ENCODE measurements around the gene MAP3K1. TPM values are rescaled to one million over a fixed set of nuclear protein-coding genes. Genes with fewer than 3 reads are reported as not detected.

Gene MAP3K1
- total and polyA plus RNA-seq, 11 donors = 2.1 to 19.5 (median 6.8) TPM

DNA sequence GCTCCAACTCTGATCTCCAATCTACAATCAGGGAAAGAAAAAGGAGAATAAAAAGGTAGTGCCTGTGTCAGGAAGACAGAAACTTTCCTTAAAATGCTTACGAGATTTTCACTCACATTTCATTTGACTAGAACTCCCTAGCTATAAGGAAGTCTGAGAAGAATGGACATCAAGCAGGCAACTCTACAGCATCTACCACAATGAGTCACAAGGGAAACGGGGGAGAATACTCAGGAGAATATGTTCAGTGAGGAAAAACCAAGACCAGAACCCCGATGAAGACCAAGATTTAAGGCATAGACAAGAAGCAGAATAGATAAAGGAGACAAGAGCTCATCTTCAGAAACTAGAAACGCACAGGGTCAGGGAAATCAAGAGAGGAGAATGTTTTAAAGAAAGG lies 85.0 kb downstream of the MAP3K1 start:
- intact Hi-C loops (cut with DNase I) = loop anchor here (2.0 to 10.0 kb wide), 9 partner anchors 234 to 1564 kb away; partner anchors contain the start of gene PLK2 (in 1 of the 10)
- H3K9me3 ChIP-seq = no peaks in the 10 kb centered on the region
- WGBS, 4 donors = 59 to 64% (median 64%) methylated on average over 4 of the region's 4 CpGs
- H3K4me1 ChIP-seq = peaks cover 0 to 7% (median 0%) of the 10 kb centered on the region in 12 donors
- no peak for ATAC-seq
- H3K27ac ChIP-seq = no peak overlapping the region
- H3K4me3 ChIP-seq = no peak overlapping the region
- TF ChIP-seq, protein P1, sequence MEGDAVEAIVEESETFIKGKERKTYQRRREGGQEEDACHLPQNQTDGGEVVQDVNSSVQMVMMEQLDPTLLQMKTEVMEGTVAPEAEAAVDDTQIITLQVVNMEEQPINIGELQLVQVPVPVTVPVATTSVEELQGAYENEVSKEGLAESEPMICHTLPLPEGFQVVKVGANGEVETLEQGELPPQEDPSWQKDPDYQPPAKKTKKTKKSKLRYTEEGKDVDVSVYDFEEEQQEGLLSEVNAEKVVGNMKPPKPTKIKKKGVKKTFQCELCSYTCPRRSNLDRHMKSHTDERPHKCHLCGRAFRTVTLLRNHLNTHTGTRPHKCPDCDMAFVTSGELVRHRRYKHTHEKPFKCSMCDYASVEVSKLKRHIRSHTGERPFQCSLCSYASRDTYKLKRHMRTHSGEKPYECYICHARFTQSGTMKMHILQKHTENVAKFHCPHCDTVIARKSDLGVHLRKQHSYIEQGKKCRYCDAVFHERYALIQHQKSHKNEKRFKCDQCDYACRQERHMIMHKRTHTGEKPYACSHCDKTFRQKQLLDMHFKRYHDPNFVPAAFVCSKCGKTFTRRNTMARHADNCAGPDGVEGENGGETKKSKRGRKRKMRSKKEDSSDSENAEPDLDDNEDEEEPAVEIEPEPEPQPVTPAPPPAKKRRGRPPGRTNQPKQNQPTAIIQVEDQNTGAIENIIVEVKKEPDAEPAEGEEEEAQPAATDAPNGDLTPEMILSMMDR (IDR thresholded peaks at IDR 0.05) = no peak
- TF ChIP-seq POLR2A (IDR thresholded peaks at IDR 0.05) = no peak
- no peaks in the 10 kb centered on the region for H3K27me3 ChIP-seq
- peaks cover 0 to 15% (median 3%) of the 10 kb centered on the region in 9 donors for H3K36me3 ChIP-seq
- DNase-seq = no peak

DNA sequence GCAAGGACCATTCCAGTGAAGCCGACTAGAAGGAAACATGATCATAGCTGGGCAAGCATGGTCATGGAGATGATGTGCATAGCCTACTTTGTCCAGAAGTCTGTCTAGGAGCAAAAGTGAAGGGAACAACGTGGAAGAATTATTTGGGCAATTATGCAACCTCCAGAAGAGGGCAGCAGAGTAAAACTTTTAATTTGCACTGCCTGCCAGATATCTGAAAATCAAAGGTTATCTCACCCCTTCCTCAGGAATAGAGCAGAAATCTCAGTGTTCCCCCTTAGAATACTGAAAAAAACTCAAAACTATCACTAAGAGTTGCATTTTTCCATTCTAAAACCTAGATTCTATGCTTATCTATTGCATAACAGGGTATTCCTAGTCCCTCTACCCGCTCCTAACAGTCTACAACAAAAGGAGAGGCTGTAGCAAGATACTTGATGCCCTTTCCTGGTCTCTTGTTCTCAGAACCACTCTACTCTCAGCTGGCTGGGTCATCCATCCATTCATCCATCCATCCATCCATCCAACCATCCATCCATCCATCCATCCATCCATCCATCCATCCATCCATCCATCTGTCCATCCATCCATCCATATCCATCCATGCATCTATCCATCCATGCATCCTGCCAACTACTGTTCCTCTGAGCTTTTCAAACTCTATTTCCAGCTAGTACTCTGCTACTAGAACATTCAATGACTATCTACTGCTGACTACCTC lies 85.7 kb downstream of the MAP3K1 start:
- DNase-seq (no peak), ATAC-seq (peak in 3 of 4 donors; percentile 47 to 66 (median 53))
- Histone ChIP-seq H3K9me3 (no peaks in the 10 kb centered on the region), H3K27me3 (no peaks in the 10 kb centered on the region), H3K27ac (no peak overlapping the region), H3K36me3 (peaks cover 0 to 10% (median 0%) of the 10 kb centered on the region in 9 donors), H3K4me3 (no peak overlapping the region), H3K4me1 (peaks cover 0 to 7% (median 0%) of the 10 kb centered on the region in 12 donors)
- intact Hi-C loops (cut with DNase I) = loop anchor here (2.0 to 10.0 kb wide), 9 partner anchors 234 to 1564 kb away; partner anchors contain the start of gene PLK2 (in 1 of the 10)
- no peak for TF ChIP-seq POLR2A (IDR thresholded peaks at IDR 0.05)
- TF ChIP-seq, protein P1 (IDR thresholded peaks at IDR 0.05) = peak; percentile 55 to 84 (median 76)
- 34 to 38% (median 36%) methylated on average over 3 of the region's 3 CpGs for WGBS, 4 donors

DNA sequence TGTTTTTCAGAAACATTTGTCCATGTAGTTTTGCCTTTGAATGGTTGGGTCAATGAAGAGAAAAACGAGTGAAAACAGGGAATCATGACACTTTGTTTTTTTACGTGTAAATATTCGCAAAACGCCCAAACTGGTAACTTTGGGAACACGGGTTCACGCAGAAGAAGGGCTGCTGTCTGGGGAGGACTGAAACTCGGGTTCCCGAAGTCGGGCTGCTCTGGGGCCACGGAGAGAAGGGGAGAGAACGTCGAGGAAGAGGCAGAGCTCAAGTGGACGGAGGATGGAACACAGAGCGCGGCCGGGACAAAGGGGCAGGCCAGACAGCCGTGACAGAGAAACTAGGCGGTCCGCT lies 93.6 kb downstream of the MAP3K1 start:
- DNase-seq = peak in 3 of 5 donors; percentile 76 to 87 (median 86)
- peak overlapping the region; percentile 51 to 86 (median 68) for H3K4me3 ChIP-seq
- peak; percentile 66 to 77 (median 72) for ATAC-seq
- TF ChIP-seq, protein P1 (IDR thresholded peaks at IDR 0.05) = no peak
- TF ChIP-seq POLR2A (IDR thresholded peaks at IDR 0.05) = no peak
- H3K4me1 ChIP-seq = peaks cover 0 to 16% (median 9%) of the 10 kb centered on the region in 12 donors
- H3K9me3 ChIP-seq = peaks cover 0 to 9% (median 0%) of the 10 kb centered on the region in 12 donors
- intact Hi-C loops (cut with DNase I) = loop anchor here in 5 of 10 donors (2.0 to 10.0 kb wide), 4 partner anchors 42 to 1556 kb away; partner anchors contain the start of gene PLK2 (in 1 of the 5)
- H3K27ac ChIP-seq = peak overlapping the region; percentile 85 to 99 (median 95)
- H3K36me3 ChIP-seq = peaks cover 0 to 4% (median 0%) of the 10 kb centered on the region in 9 donors
- WGBS, 4 donors = 1 to 4% (median 2%) methylated on average over 19 of the region's 19 CpGs
- no peaks in the 10 kb centered on the region for H3K27me3 ChIP-seq

Measured in heart left ventricle (tissue), 16 donors.